ENCODE results near the gene PCYT1B. TPM values are rescaled to one million over a fixed set of nuclear protein-coding genes. Genes with fewer than 3 reads are reported as not detected.

The PCYT1B gene
- total RNA-seq, 1 donor from 2014 or later = 39.1 TPM

- H3K4me3 ChIP-seq = no peak overlapping the region
- peaks cover 55% of the 10 kb centered on the region for H3K4me1 Mint-ChIP-seq
- H3K4me2 ChIP-seq = peak overlapping the region; percentile 66
- H4K20me1 ChIP-seq (ENCODE audit: low read depth) = peaks cover 4% of the 10 kb centered on the region
- H2AFZ ChIP-seq (replicated peaks) = no peak overlapping the region
- no peaks in the 10 kb centered on the region for H3K27me3 ChIP-seq
- H3K27ac ChIP-seq = peak overlapping the region; percentile 87
- no peaks in the 10 kb centered on the region for H3K27me3 Mint-ChIP-seq (ENCODE audit: insufficient read depth, low read depth)
- TF ChIP-seq EZH2 (IDR thresholded peaks at IDR 0.05) (no peak), EZH2phosphoT487 (IDR thresholded peaks at IDR 0.05) (no peak), CTCF (IDR thresholded peaks at IDR 0.05) (no peak)
- H3K9ac ChIP-seq = no peak overlapping the region
- H3K36me3 Mint-ChIP-seq = peaks cover 15% of the 10 kb centered on the region
- H3F3A ChIP-seq (ENCODE audit: low read depth) = peaks cover 32% of the 10 kb centered on the region
- H3K36me3 ChIP-seq = peaks cover 5% of the 10 kb centered on the region
- no peaks in the 10 kb centered on the region for H3K9me3 ChIP-seq (ENCODE audit: low read depth)
- peak overlapping the region; percentile 54 for H3K4me3 Mint-ChIP-seq
- peak; percentile 71 for DNase-seq (ENCODE audit: low spot score)
- H3K4me1 ChIP-seq = peaks cover 56% of the 10 kb centered on the region
- H3K9me3 Mint-ChIP-seq = no peaks in the 10 kb centered on the region
- no peaks in the 10 kb centered on the region for H3K79me2 ChIP-seq (ENCODE audit: low read depth)
- peak overlapping the region; percentile 98 for H3K27ac Mint-ChIP-seq
These were observed 118.5 kb downstream of the PCYT1B start for GRCh38 chrX:24528605-24529004.

GRCh38 chrX:24526616-24527015 is 120.5 kb downstream of the PCYT1B start:
- Mint-ChIP-seq H3K27ac (no peak overlapping the region), H3K27me3 (ENCODE audit: insufficient read depth, low read depth) (peaks cover 3% of the 10 kb centered on the region), H3K36me3 (peaks cover 17% of the 10 kb centered on the region), H3K4me1 (peaks cover 57% of the 10 kb centered on the region), H3K4me3 (no peak overlapping the region), H3K9me3 (no peaks in the 10 kb centered on the region)
- Histone ChIP-seq H3K4me2 (peak overlapping the region; percentile 66), H3K27ac (peak overlapping the region; percentile 87), H3K27me3 (no peaks in the 10 kb centered on the region), H2AFZ (replicated peaks) (no peak overlapping the region), H3F3A (ENCODE audit: low read depth) (peaks cover 39% of the 10 kb centered on the region), H3K9ac (no peak overlapping the region), H3K4me1 (peaks cover 61% of the 10 kb centered on the region), H3K79me2 (ENCODE audit: low read depth) (no peaks in the 10 kb centered on the region), H3K4me3 (peak overlapping the region; percentile 17), H4K20me1 (ENCODE audit: low read depth) (peaks cover 4% of the 10 kb centered on the region), H3K36me3 (peaks cover 9% of the 10 kb centered on the region), H3K9me3 (ENCODE audit: low read depth) (no peaks in the 10 kb centered on the region)
- DNase-seq (ENCODE audit: low spot score) = peak; percentile 59
- no peak for TF ChIP-seq CTCF (IDR thresholded peaks at IDR 0.05)
- no peak for TF ChIP-seq EZH2 (IDR thresholded peaks at IDR 0.05)
- TF ChIP-seq EZH2phosphoT487 (IDR thresholded peaks at IDR 0.05) = no peak

GRCh38 chrX:24525455-24525854 is 121.7 kb downstream of the PCYT1B start:
- peaks cover 58% of the 10 kb centered on the region for H3K4me1 Mint-ChIP-seq
- no peak overlapping the region for H2AFZ ChIP-seq (replicated peaks)
- no peak overlapping the region for H3K27ac Mint-ChIP-seq
- H3K4me3 Mint-ChIP-seq = no peak overlapping the region
- H3F3A ChIP-seq (ENCODE audit: low read depth) = peaks cover 44% of the 10 kb centered on the region
- peaks cover 3% of the 10 kb centered on the region for H3K27me3 Mint-ChIP-seq (ENCODE audit: insufficient read depth, low read depth)
- no peak overlapping the region for H3K4me3 ChIP-seq
- H3K4me1 ChIP-seq = peaks cover 63% of the 10 kb centered on the region
- no peak overlapping the region for H3K4me2 ChIP-seq
- H3K9me3 Mint-ChIP-seq = no peaks in the 10 kb centered on the region
- H3K36me3 Mint-ChIP-seq = peaks cover 9% of the 10 kb centered on the region
- TF ChIP-seq CTCF (IDR thresholded peaks at IDR 0.05) (no peak), EZH2phosphoT487 (IDR thresholded peaks at IDR 0.05) (no peak), EZH2 (IDR thresholded peaks at IDR 0.05) (no peak)
- H3K36me3 ChIP-seq = peaks cover 8% of the 10 kb centered on the region
- H3K9ac ChIP-seq = no peak overlapping the region
- H3K27me3 ChIP-seq = no peaks in the 10 kb centered on the region
- H3K9me3 ChIP-seq (ENCODE audit: low read depth) = no peaks in the 10 kb centered on the region
- no peak for DNase-seq (ENCODE audit: low spot score)
- no peak overlapping the region for H3K27ac ChIP-seq
- no peaks in the 10 kb centered on the region for H3K79me2 ChIP-seq (ENCODE audit: low read depth)
- H4K20me1 ChIP-seq (ENCODE audit: low read depth) = peaks cover 4% of the 10 kb centered on the region
